Body of pancreas (tissue), 4 donors: ENCODE results near the gene PNMA1. TPM values are rescaled to one million over a fixed set of nuclear protein-coding genes. Genes with fewer than 3 reads are reported as not detected.
A peak's percentile ranks its signal among the peaks of the same experiment; 100 is the strongest.

ENCODE experiments used
- ATAC-seq: fragments of 150-250 bp; one replicate; pipeline ENCODE4 v1.9.1; 2016
- DNase-seq, 4 donors: peaks; one replicate each; pipeline ENCODE4 v3.0.0-alpha.2; 2019
- H3K27ac ChIP-seq, 4 donors: fragments of 200-600 bp; sonication (generic); 1 replicate in 3 of 4; 2 replicates in 1 of 4; pipeline versions ENCODE4 v1.5.1 to v1.6.1; 2016 to 2019; ENCODE audit warnings: mild to moderate bottlenecking in 1 of 4, mixed read lengths in 1 of 4, moderate library complexity in 1 of 4
- H3K27me3 ChIP-seq, 2 donors: fragments of 200-600 bp; sonication (generic); one replicate each; pipeline ENCODE4 v1.6.0; 2016; ENCODE audit warnings: mild to moderate bottlenecking in 1 of 2
- H3K36me3 ChIP-seq, 2 donors: fragments of 200-600 bp; sonication (generic); replicated peaks in 1 of 2; 2 replicates each; pipeline ENCODE4 v1.5.1; 2016; ENCODE audit warnings: low read depth in 2 of 2; ENCODE audit not compliant: insufficient read depth in 1 of 2
- H3K4me1 ChIP-seq: fragments of 200-600 bp; sonication (generic); one replicate; pipeline ENCODE4 v1.6.0; 2016
- H3K4me3 ChIP-seq, 2 donors: fragments of 200-600 bp; sonication (generic); 1 replicate in 1 of 2; 2 replicates in 1 of 2; pipeline ENCODE4 v1.5.1; 2016 to 2019
- H3K9me3 ChIP-seq, 3 donors: fragments of 200-600 bp; sonication (generic); 1 replicate in 2 of 3; 2 replicates in 1 of 3; pipeline ENCODE4 v1.5.1; 2016
- POLR2A ChIP-seq, 3 donors: fragments of 450-650 bp; IDR thresholded peaks; one replicate each; pipeline ENCODE4 v1.6.1; 2016; ENCODE audit warnings: antibody characterized with exemption in 3 of 3, mild to moderate bottlenecking in 2 of 3
- WGBS, 2 donors: methylation state at CpG; one replicate each; pipeline ENCODE4 v1.1.5; 2017; 5-methylcytosine and 5-hydroxymethylcytosine counted together
- intact Hi-C: fragments of 100-400 bp; cut with DNase I; formaldehyde crosslinking; loops from one replicate; pipeline ENCODE4 v1.15.1; 2023
- total RNA-seq, 2 donors: library from RNA; depleted of rRNA; stranded (reverse); fragments of >200 nt; gene quantifications; one replicate each; pipeline ENCODE4 v1.1.0, GENCODE V29; 2016
- TF ChIP-seq, protein P1 (sequence below), 7 experiments: fragments of 450-650 bp in 4 of 7; fragments of 200-600 bp in 3 of 7; sonication (generic) in 3 of 7; IDR thresholded peaks; one replicate each; pipeline ENCODE4 v1.5.1; 2016 to 2019; ENCODE audit warnings: antibody characterized with exemption in 7 of 7

The PNMA1 gene
- total RNA-seq, 2 donors from 2014 or later = 5.7 to 6.9 TPM

DNA sequence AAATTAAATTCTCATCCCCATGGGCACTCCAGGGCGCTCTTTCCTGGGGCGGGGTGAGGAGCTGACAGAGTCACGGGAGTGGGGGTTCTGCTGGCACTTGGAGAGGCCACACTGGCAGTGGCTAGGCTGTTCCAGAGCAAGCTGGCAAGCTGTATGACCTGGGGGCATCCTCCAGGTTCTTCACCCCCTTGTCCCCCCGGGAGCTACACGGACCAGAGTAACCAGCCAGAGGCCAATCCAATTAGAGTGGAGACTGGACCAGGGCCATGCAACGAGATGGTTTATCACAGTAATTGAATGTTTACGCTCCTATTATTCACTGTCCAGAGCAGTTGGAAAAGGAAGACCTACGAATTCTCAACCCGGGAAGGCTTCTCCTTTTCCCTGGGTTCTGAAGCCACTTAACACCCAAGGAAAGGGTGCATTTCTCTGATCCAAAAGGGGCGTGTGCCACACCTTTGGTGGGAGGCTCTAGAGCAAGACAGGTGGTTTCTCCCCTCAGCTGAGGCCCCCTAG is 43.8 kb upstream of the PNMA1 start:
- no peaks in the 10 kb centered on the region for H3K9me3 ChIP-seq
- peaks cover 87% of the 10 kb centered on the region for H3K4me1 ChIP-seq
- no peak overlapping the region for H3K4me3 ChIP-seq
- no peak for TF ChIP-seq POLR2A (IDR thresholded peaks at IDR 0.05)
- TF ChIP-seq, protein P1, sequence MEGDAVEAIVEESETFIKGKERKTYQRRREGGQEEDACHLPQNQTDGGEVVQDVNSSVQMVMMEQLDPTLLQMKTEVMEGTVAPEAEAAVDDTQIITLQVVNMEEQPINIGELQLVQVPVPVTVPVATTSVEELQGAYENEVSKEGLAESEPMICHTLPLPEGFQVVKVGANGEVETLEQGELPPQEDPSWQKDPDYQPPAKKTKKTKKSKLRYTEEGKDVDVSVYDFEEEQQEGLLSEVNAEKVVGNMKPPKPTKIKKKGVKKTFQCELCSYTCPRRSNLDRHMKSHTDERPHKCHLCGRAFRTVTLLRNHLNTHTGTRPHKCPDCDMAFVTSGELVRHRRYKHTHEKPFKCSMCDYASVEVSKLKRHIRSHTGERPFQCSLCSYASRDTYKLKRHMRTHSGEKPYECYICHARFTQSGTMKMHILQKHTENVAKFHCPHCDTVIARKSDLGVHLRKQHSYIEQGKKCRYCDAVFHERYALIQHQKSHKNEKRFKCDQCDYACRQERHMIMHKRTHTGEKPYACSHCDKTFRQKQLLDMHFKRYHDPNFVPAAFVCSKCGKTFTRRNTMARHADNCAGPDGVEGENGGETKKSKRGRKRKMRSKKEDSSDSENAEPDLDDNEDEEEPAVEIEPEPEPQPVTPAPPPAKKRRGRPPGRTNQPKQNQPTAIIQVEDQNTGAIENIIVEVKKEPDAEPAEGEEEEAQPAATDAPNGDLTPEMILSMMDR (IDR thresholded peaks at IDR 0.05) = no peak
- 40 to 50% methylated on average over 5 to 10 of the region's 10 CpGs for WGBS, 2 donors
- intact Hi-C loops = loop anchor here (5.0 kb wide), 1 partner anchor 34 kb away; no protein-coding TSS in a partner anchor
- H3K27ac ChIP-seq = peak overlapping the region; percentile 96 to 100 (median 100)
- no peaks in the 10 kb centered on the region for H3K36me3 ChIP-seq
- ATAC-seq = no peak
- H3K27me3 ChIP-seq = no peaks in the 10 kb centered on the region
- no peak for DNase-seq

DNA sequence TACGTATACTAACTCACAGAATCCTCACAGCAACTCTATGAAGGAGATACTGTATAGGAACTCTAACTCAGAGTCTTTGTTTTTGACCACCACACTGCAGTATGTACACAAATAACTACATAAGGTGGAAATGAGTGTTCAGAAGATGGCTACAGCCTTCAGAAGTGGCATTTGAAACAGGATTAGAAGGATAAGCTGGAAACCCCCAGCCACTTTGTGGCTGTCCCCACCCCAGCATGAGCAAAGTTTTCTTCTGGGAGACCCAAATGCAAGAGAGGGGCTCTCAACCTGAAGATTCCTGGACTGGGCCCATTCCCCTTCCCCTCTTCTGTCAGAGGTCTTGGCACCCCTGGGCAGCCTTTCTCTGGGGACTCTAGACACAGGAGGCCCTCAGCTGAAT is 43.2 kb upstream of the PNMA1 start:
- Histone ChIP-seq H3K9me3 (no peaks in the 10 kb centered on the region), H3K36me3 (no peaks in the 10 kb centered on the region), H3K4me3 (no peak overlapping the region), H3K27me3 (no peaks in the 10 kb centered on the region), H3K4me1 (peaks cover 87% of the 10 kb centered on the region), H3K27ac (peak overlapping the region in 3 of 4 donors; percentile 100)
- WGBS, 2 donors = 90 to 100% methylated on average over 1 of the region's 1 CpG
- ATAC-seq = no peak
- TF ChIP-seq, protein P1 (IDR thresholded peaks at IDR 0.05) = no peak
- TF ChIP-seq POLR2A (IDR thresholded peaks at IDR 0.05) = no peak
- no peak for DNase-seq
- intact Hi-C loops = loop anchor here (5.0 kb wide), 1 partner anchor 35 kb away; no protein-coding TSS in a partner anchor

DNA sequence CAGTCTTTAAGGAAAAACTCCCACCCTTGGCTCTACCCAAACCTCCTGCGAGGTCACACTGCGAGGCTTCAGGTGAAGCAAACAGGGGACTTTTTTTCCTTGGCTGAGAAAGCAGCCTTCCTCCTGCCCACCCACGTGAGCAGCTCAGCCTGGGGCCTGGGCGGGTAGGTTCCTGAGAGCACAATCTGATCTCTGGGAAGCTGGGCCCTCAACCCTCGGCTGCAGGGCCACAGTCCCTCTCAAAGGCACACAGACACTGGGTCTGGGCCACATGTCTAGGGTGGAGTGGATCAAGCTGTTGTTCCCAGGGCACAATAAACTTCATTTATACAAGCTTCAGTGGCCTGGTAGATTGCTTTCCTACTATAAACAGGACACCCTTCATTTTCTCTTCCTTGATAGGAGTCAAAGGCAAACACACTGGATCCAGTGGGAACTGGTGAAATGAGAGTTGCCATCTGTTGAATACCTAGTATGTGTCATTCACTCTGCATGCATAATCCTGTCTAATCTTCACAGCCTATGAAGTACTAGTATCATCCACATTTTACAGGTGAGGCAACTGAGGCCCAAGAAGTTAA is 41.3 kb upstream of the PNMA1 start:
- H3K27ac ChIP-seq = peak overlapping the region; percentile 64 to 100 (median 72)
- peak in 1 of 4 donors; percentile 62 for DNase-seq
- H3K27me3 ChIP-seq = no peaks in the 10 kb centered on the region
- WGBS, 2 donors = 5 to 16% methylated on average over 5 of the region's 5 CpGs
- no peak for ATAC-seq
- intact Hi-C loops = loop anchor here (5.0 kb wide), 1 partner anchor 37 kb away; no protein-coding TSS in a partner anchor
- no peak overlapping the region for H3K4me3 ChIP-seq
- TF ChIP-seq POLR2A (IDR thresholded peaks at IDR 0.05) = no peak
- TF ChIP-seq, protein P1 (IDR thresholded peaks at IDR 0.05) = no peak
- no peaks in the 10 kb centered on the region for H3K36me3 ChIP-seq
- peaks cover 87% of the 10 kb centered on the region for H3K4me1 ChIP-seq
- H3K9me3 ChIP-seq = no peaks in the 10 kb centered on the region

DNA sequence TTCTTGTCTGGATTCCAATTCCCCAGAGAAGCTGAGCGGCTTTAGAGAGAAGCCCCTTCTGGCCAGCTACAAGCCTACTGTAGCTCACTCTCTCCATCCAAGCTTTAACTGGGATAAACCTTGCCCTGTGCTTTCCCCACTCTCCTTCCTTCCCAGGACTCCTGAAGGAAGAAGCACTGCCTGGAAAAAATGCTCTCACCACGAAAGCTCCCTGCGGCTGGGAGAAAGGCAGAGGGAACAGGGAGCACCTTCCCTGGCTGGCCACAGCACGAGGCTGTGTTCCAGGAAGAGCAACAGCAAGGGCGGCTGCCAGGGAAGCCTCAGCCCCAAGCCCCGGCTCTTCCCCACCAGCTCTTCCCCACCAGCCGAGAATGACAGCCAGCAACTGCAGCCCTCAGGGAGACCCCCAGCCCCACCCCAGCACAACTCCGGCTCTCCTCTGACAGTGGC is 40.8 kb upstream of the PNMA1 start:
- ATAC-seq = no peak
- H3K36me3 ChIP-seq = no peaks in the 10 kb centered on the region

More for the DNA sequence above, 40.8 kb upstream of the PNMA1 start:
- intact Hi-C loops = loop anchor here (5.0 kb wide), 1 partner anchor 37 kb away; no protein-coding TSS in a partner anchor
- H3K27ac ChIP-seq = peak overlapping the region; percentile 64 to 100 (median 72)
- H3K27me3 ChIP-seq = no peaks in the 10 kb centered on the region
- H3K4me3 ChIP-seq = no peak overlapping the region
- H3K9me3 ChIP-seq = no peaks in the 10 kb centered on the region
- WGBS, 2 donors = 16 to 21% methylated on average over 8 of the region's 8 CpGs
- TF ChIP-seq, protein P1 (IDR thresholded peaks at IDR 0.05) = no peak
- no peak for TF ChIP-seq POLR2A (IDR thresholded peaks at IDR 0.05)
- peak in 2 of 4 donors; percentile 60 to 61 for DNase-seq
- peaks cover 91% of the 10 kb centered on the region for H3K4me1 ChIP-seq
